WERI-Rb-1 (cell line): ENCODE measurements around the gene SLC34A3.
"Not testable (repeated sequence)": the region's sequence is repeated elsewhere in the genome, so short reads cannot be mapped to it uniquely, and the experiment has no call there.

ENCODE experiments used
- DNase-seq: peaks from one replicate; pipeline ENCODE4 v3.0.0-alpha.2; 2020
- H3K27ac ChIP-seq: fragments of 250-450 bp; sonication (Bioruptor Pico); 2 replicates; pipeline ENCODE4 v1.5.1; 2020; ENCODE audit warnings: mild to moderate bottlenecking, moderate library complexity
- H3K27me3 ChIP-seq: fragments of 250-450 bp; sonication (Bioruptor Pico); 2 replicates; pipeline ENCODE4 v1.5.1; 2021; ENCODE audit warnings: mild to moderate bottlenecking, low read depth, moderate library complexity; ENCODE audit not compliant: insufficient read depth, severe bottlenecking
- H3K36me3 ChIP-seq: fragments of 250-450 bp; sonication (Bioruptor Pico); 2 replicates; pipeline ENCODE4 v1.5.1; 2020; ENCODE audit warnings: mild to moderate bottlenecking, moderate library complexity
- H3K4me3 ChIP-seq: 2 replicates; pipeline ENCODE4 v1.5.1; 2011; ENCODE audit warnings: low read depth, mild to moderate bottlenecking, control low read depth, low read length
- H3K9me3 ChIP-seq: fragments of 250-450 bp; sonication (Bioruptor Pico); 2 replicates; pipeline ENCODE4 v1.5.1; 2021; ENCODE audit warnings: mild to moderate bottlenecking, moderate library complexity; ENCODE audit not compliant: severe bottlenecking
- CTCF ChIP-seq: IDR thresholded peaks from 2 replicates; pipeline ENCODE4 v1.5.1; 2011; ENCODE audit warnings: low read depth, mild to moderate bottlenecking, control low read depth, inconsistent platforms, low read length

SLC34A3 gene

DNA sequence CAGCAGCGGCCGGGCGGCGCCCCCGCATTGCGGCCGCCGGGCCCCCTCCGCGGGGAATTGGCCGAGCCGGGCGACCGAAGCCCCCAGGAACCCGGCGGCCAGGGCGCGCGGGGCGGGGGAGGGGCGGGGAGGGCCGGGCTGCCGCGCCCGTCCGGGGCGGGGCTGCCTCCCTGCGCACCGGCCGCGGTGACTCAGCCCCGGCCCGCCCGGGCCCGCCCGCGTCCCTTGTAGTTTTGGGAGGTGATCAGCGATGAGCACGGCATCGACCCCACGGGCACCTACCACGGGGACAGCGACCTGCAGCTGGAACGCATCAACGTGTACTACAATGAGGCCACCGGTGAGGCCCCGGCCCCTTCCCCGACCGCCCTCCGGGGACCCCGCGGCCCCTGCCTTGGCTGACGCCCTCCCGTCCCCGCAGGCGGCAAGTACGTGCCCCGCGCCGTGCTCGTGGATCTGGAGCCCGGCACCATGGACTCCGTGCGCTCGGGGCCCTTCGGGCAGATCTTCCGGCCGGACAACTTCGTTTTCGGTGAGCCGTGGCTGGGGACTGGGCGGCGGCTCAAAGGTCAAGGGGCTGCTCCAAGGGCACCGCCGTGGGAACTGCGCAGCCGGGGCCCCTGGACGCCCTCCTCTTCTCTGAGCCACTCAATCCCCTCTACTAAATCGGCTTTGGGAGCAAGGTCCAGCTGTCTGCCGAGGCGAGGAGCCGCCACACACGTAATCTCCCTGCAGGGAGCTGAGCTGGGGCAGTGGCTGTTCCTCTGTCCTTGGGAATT lies 11.0 kb downstream of the SLC34A3 start:
- peak; percentile 91 for DNase-seq
- peak overlapping the region; percentile 79 for H3K4me3 ChIP-seq
- peak overlapping the region; percentile 90 for H3K27ac ChIP-seq
- TF ChIP-seq CTCF, result no peak
- peaks cover 23% of the 10 kb centered on the region for H3K36me3 ChIP-seq
- H3K9me3 ChIP-seq, result no peaks in the 10 kb centered on the region
- no peaks in the 10 kb centered on the region for H3K27me3 ChIP-seq

DNA sequence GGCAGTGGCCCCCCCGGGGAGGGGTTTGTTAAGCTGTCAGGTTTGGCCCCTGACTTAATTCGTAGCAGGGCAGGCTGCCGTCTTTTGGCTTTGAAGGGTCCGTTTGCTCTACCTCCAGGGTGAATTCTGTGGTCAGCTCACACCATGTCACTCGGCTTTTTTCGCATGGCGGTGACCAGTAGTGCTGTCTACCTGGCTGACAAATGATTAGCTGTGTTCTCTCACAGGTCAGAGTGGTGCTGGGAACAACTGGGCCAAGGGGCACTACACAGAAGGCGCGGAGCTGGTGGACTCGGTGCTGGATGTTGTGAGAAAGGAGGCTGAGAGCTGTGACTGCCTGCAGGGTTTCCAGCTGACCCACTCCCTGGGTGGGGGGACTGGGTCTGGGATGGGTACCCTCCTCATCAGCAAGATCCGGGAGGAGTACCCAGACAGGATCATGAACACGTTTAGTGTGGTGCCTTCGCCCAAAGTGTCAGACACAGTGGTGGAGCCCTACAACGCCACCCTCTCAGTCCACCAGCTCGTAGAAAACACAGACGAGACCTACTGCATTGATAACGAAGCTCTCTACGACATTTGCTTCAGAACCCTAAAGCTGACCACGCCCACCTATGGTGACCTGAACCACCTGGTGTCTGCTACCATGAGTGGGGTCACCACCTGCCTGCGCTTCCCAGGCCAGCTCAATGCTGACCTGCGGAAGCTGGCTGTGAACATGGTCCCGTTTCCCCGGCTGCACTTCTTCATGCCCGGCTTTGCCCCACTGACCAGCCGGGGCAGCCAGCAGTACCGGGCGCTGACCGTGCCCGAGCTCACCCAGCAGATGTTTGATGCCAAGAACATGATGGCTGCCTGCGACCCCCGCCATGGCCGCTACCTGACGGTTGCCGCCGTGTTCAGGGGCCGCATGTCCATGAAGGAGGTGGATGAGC lies 11.8 kb downstream of the SLC34A3 start:
- no peak for DNase-seq
- H3K4me3 ChIP-seq, result peak overlapping the region; percentile 79
- H3K36me3 ChIP-seq, result peaks cover 23% of the 10 kb centered on the region
- TF ChIP-seq CTCF, result no peak
- H3K27me3 ChIP-seq, result no peaks in the 10 kb centered on the region
- H3K9me3 ChIP-seq, result no peaks in the 10 kb centered on the region
- peak overlapping the region; percentile 90 for H3K27ac ChIP-seq

DNA sequence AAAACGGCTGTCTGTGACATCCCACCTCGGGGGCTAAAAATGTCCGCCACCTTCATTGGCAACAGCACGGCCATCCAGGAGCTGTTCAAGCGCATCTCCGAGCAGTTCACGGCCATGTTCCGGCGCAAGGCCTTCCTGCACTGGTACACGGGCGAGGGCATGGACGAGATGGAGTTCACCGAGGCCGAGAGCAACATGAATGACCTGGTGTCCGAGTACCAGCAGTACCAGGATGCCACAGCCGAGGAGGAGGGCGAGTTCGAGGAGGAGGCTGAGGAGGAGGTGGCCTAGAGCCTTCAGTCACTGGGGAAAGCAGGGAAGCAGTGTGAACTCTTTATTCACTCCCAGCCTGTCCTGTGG lies 12.5 kb downstream of the SLC34A3 start:
- not testable (repeated sequence) for H3K27me3 ChIP-seq, H3K27ac ChIP-seq
- peak overlapping the region; percentile 79 for H3K4me3 ChIP-seq

DNA sequence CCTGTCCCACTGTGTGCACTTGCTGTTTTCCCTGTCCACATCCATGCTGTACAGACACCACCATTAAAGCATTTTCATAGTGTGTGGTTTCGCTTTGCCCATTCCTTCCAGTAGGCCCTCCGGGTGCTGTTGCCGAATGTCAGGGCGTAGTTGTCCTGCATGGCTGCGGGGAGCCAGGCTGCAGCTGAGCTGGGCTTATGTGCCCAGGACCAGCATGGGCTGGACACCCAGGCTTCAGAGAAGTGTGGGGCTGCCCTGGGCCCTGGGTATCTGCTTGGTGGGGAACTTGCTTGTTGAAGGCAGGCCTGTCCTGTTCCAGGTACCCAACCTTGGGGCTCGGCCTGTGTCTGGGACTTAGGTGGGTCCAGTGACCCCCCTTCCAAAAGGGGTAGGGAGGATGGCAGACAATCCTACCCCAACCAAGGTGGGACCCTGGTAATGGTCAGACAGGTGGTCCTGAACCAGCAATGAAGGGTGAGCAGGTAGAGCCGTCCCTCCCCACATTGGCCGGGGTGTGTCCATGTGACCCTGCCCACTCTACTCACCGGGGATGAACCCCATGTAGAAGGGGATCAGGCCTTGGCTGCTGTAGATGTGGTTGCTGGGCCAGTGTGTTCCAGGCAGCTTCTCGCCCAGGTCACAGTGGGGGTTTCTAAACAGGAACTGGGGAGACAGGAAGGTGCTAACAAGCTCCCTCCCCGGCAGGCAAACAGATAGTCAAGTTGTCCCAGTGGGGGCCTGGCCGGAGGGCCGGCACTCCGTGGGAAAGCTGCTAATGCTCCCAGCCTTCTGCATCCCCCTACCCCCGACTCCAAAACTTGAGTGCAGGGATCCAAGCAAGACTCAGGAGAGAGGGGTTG lies 13.2 kb downstream of the SLC34A3 start:
- Histone ChIP-seq H3K9me3 (no peaks in the 10 kb centered on the region), H3K4me3 (peak overlapping the region; percentile 79), H3K27me3 (no peaks in the 10 kb centered on the region), H3K36me3 (peaks cover 23% of the 10 kb centered on the region), H3K27ac (peak overlapping the region; percentile 58)
- DNase-seq, result peak; percentile 30
- TF ChIP-seq CTCF, result no peak

More for the DNA sequence above, 12.5 kb downstream of the SLC34A3 start:
- H3K36me3 ChIP-seq, result peaks cover 23% of the 10 kb centered on the region
- DNase-seq, H3K9me3 ChIP-seq: not testable (repeated sequence)

DNA sequence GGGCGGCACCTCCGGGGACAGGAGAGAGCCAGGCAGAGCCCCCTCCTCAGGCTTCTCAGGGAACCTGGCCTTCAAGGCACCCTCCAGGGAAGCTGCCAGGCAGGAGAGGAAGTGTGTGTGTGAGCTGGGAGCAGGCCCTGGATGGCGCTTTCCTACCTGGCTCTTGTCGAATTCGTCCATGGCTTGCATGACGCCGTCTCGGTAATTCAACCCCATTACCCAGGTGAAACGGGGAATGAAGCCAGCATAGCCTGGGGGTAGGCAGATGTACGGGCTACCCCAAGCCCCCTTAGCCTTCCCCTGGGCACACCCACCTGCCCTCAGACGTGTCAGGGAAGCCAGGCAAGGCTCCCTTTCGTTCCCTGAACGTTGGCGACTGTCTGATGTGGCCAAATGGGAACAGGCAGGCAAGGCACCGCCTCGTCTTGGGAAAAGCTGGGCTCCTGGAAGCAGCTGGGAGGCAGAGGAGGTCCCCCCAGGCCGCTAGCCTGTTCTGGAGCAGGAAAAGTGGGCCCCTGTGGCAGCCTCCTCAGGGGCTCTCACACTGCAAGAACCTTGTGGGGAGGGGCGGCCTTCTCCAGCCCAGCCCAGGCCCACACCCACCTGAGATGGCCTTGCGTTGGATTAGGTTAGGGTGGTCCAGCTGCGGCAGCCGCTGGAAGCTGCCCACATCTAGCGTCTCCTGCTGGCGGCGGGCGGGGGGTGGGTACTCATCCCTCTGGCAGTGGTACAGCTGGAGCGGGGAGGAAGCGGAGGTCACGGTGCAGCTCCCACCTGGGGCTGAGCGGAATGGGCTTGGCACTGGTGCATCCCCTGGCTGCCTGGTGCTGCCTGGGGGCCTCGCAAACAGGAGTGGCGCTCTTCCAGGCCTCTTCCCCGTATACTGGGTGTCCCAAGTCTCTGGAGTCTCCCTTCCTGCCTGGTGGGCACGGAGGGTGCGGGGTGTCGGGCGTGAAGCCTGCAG lies 14.1 kb downstream of the SLC34A3 start:
- DNase-seq, result no peak
- Histone ChIP-seq H3K27me3 (no peaks in the 10 kb centered on the region), H3K36me3 (peaks cover 23% of the 10 kb centered on the region), H3K27ac (peak overlapping the region; percentile 58), H3K4me3 (no peak overlapping the region), H3K9me3 (no peaks in the 10 kb centered on the region)
- TF ChIP-seq CTCF, result no peak
